ENCODE measurements around the gene CHDH. TPM values are rescaled to one million over a fixed set of nuclear protein-coding genes. Genes with fewer than 3 reads are reported as not detected.

Gene CHDH
- polyA plus RNA-seq, 2 of the 4 experiments (the other 2 are of a cell fraction): 1.1 to 2.8 TPM

DNA sequence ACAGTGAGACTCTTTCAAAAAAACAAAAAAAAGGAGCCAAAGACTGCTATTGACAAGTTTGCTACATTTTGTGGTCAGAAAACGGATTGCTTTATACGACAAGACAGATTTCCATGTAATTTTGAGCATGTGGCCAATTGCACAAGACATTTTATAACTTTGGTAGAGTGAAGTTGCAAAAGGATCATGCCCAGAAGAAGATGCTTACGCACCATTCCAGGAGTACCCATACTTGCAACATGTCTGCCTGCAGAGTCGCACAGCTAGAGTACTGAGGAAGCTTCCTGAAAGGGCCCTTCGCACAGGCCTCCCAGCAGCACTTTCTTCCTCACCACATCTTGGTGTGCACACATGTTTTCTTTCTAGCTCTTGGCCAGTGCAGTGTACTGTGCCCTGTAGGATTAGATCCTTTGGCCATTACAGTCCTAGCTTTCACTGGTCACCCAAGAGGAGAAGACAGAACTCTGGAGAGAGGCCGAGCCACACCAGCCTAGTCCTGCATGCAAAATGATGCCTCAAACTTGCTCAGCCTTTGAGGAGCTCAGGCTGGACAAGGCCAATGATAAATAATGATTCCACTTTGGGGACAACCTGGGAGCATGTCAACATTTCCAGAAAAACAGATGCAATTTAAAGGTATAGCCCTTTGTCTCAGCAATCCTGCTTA is 11.7 kb downstream of the CHDH start:
- ChIA-PET POLR2A (no interaction called here), CTCF (interaction anchor here (1.1 kb wide), 2 partner anchors 9 to 27 kb away, joined by 3 read pairs; no protein-coding TSS in a partner anchor)
- no peak overlapping the region for H3K4me2 ChIP-seq
- H3K27ac ChIP-seq: no peak overlapping the region
- no peaks in the 10 kb centered on the region for H3K9me3 ChIP-seq
- DNase-seq (ENCODE audit: low read depth in 1 of 2, low spot score in 1 of 2) (no peak), ATAC-seq (no peak), FAIRE-seq (no peak)
- WGBS (ENCODE audit: missing lambda C conversion rate): 90% methylated on average over 6 of the region's 6 CpGs
- H3K4me1 ChIP-seq: no peaks in the 10 kb centered on the region
- no peak overlapping the region for H3K4me3 ChIP-seq
- TF ChIP-seq JUN (IDR thresholded peaks at IDR 0.05) (no peak), MYC (IDR thresholded peaks at IDR 0.05; ENCODE audit: borderline replicate concordance, low read length) (no peak), POLR2A (IDR thresholded peaks at IDR 0.05; ENCODE audit: low read length) (no peak), HOXB13 (CRISPR knock-in tag; IDR thresholded peaks at IDR 0.05; ENCODE audit: low read depth) (no peak), NPAS2 (CRISPR knock-in tag; IDR thresholded peaks at IDR 0.05; ENCODE audit: borderline replicate concordance) (no peak), ZC3H11A (IDR thresholded peaks at IDR 0.05) (no peak), RARB (CRISPR knock-in tag; IDR thresholded peaks at IDR 0.05) (no peak), SMC3 (IDR thresholded peaks at IDR 0.05) (no peak), HEYL (CRISPR knock-in tag; IDR thresholded peaks at IDR 0.05) (no peak), KDM1A (IDR thresholded peaks at IDR 0.05; ENCODE audit: low read depth) (no peak), NFE2L2 (conservative IDR thresholded peaks at IDR 0.05; ENCODE audit: low read length) (no peak), RAD21 (conservative IDR thresholded peaks at IDR 0.05 in 1 of 2, IDR thresholded peaks at IDR 0.05 in 1 of 2) (no peak)
- TF ChIP-seq, protein P1, sequence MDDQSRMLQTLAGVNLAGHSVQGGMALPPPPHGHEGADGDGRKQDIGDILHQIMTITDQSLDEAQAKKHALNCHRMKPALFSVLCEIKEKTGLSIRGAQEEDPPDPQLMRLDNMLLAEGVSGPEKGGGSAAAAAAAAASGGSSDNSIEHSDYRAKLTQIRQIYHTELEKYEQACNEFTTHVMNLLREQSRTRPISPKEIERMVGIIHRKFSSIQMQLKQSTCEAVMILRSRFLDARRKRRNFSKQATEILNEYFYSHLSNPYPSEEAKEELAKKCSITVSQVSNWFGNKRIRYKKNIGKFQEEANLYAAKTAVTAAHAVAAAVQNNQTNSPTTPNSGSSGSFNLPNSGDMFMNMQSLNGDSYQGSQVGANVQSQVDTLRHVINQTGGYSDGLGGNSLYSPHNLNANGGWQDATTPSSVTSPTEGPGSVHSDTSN (IDR thresholded peaks at IDR 0.05): no peak
- TF ChIP-seq, protein P2, sequence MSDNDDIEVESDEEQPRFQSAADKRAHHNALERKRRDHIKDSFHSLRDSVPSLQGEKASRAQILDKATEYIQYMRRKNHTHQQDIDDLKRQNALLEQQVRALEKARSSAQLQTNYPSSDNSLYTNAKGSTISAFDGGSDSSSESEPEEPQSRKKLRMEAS (IDR thresholded peaks at IDR 0.05): no peak

DNA sequence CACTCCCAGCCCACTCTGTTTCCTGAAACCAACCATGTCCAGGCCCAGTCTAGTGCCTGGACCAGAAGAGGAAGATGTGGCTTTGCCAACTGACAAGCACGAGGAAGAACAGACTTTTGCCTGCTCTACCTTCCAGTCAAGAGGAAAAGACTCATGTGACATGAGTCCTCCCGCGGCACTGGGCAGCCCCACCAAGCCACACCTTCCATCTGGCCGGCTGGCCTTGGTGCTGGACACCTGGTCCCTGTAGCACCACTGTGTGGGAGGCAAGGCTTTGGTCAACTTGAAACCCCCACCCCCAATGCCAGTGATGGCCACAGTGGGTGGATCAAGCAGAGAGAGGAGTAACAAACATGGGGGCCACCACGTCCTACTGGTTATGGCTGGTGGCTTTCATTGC is 12.5 kb downstream of the CHDH start:
- CTCF ChIA-PET: no interaction called here
- Histone ChIP-seq H3K4me2 (no peak overlapping the region), H3K9me3 (no peaks in the 10 kb centered on the region), H3K4me3 (no peak overlapping the region), H3K27ac (no peak overlapping the region), H3K4me1 (no peaks in the 10 kb centered on the region)
- no peak for FAIRE-seq
- whole genome bisulfite sequencing (ENCODE audit: missing lambda C conversion rate): 92% methylated on average over 4 of the region's 5 CpGs
- POLR2A ChIA-PET: no interaction called here
- DNase-seq (ENCODE audit: low read depth in 1 of 2, low spot score in 1 of 2): no peak
- TF ChIP-seq RARB (CRISPR knock-in tag; IDR thresholded peaks at IDR 0.05) (no peak), POLR2AphosphoS2 (conservative IDR thresholded peaks at IDR 0.05; ENCODE audit: low read length) (no peak), CBX8 (IDR thresholded peaks at IDR 0.05) (no peak), CHD4 (IDR thresholded peaks at IDR 0.05; ENCODE audit: borderline replicate concordance) (no peak), NFE2L2 (conservative IDR thresholded peaks at IDR 0.05; ENCODE audit: low read length) (no peak), POLR2A (IDR thresholded peaks at IDR 0.05; ENCODE audit: low read length) (no peak), MAFK (IDR thresholded peaks at IDR 0.05; ENCODE audit: partially characterized antibody) (no peak), MAZ (IDR thresholded peaks at IDR 0.05; ENCODE audit: borderline replicate concordance, low read depth, low read length) (no peak), MYC (IDR thresholded peaks at IDR 0.05; ENCODE audit: borderline replicate concordance, low read length) (no peak), KDM5A (IDR thresholded peaks at IDR 0.05) (no peak), HOXB13 (CRISPR knock-in tag; IDR thresholded peaks at IDR 0.05; ENCODE audit: low read depth) (no peak), GATA3 (IDR thresholded peaks at IDR 0.05; ENCODE audit: borderline replicate concordance) (no peak), HOXA7 (CRISPR knock-in tag; IDR thresholded peaks at IDR 0.05) (no peak), SMC3 (IDR thresholded peaks at IDR 0.05) (no peak), FOSL2 (IDR thresholded peaks at IDR 0.05) (no peak), FOSL2 (CRISPR knock-in tag; IDR thresholded peaks at IDR 0.05) (no peak), RCOR1 (IDR thresholded peaks at IDR 0.05; ENCODE audit: low read depth, low read length) (no peak), BHLHE40 (IDR thresholded peaks at IDR 0.05; ENCODE audit: low read depth, low read length) (no peak)
- TF ChIP-seq, protein P3, sequence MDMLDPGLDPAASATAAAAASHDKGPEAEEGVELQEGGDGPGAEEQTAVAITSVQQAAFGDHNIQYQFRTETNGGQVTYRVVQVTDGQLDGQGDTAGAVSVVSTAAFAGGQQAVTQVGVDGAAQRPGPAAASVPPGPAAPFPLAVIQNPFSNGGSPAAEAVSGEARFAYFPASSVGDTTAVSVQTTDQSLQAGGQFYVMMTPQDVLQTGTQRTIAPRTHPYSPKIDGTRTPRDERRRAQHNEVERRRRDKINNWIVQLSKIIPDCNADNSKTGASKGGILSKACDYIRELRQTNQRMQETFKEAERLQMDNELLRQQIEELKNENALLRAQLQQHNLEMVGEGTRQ (IDR thresholded peaks at IDR 0.05): no peak
- TF ChIP-seq, protein P4, sequence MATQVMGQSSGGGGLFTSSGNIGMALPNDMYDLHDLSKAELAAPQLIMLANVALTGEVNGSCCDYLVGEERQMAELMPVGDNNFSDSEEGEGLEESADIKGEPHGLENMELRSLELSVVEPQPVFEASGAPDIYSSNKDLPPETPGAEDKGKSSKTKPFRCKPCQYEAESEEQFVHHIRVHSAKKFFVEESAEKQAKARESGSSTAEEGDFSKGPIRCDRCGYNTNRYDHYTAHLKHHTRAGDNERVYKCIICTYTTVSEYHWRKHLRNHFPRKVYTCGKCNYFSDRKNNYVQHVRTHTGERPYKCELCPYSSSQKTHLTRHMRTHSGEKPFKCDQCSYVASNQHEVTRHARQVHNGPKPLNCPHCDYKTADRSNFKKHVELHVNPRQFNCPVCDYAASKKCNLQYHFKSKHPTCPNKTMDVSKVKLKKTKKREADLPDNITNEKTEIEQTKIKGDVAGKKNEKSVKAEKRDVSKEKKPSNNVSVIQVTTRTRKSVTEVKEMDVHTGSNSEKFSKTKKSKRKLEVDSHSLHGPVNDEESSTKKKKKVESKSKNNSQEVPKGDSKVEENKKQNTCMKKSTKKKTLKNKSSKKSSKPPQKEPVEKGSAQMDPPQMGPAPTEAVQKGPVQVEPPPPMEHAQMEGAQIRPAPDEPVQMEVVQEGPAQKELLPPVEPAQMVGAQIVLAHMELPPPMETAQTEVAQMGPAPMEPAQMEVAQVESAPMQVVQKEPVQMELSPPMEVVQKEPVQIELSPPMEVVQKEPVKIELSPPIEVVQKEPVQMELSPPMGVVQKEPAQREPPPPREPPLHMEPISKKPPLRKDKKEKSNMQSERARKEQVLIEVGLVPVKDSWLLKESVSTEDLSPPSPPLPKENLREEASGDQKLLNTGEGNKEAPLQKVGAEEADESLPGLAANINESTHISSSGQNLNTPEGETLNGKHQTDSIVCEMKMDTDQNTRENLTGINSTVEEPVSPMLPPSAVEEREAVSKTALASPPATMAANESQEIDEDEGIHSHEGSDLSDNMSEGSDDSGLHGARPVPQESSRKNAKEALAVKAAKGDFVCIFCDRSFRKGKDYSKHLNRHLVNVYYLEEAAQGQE (IDR thresholded peaks at IDR 0.05): no peak
- ATAC-seq: no peak

All from A549 (cell line).